CD14-positive monocyte (primary cell): Measurements from ENCODE around the gene CST11. TPM values are rescaled to one million over a fixed set of nuclear protein-coding genes. Genes with fewer than 3 reads are reported as not detected.

ENCODE experiments used
- DNase-seq, 3 donors: peaks; one replicate each; pipeline ENCODE4 v3.0.0-alpha.2; 2011 to 2022
- H2AFZ ChIP-seq: 2 replicates; pipeline ENCODE4 v1.6.0; 2012; ENCODE audit warnings: mild to moderate bottlenecking, low read depth, low read length, inconsistent platforms; ENCODE audit not compliant: insufficient read depth, poor library complexity, severe bottlenecking
- H3K27ac ChIP-seq, 2 donors: 1 replicate in 1 of 2; 2 replicates in 1 of 2; pipeline ENCODE4 v1.5.1; 2012 to 2013; ENCODE audit warnings: low read length in 2 of 2, control low read depth in 1 of 2, inconsistent platforms in 1 of 2, low read depth in 1 of 2, mild to moderate bottlenecking in 1 of 2
- H3K27me3 ChIP-seq, 2 donors: one replicate each; pipeline versions ENCODE4 v1.6.0 to v1.6.1; 2011 to 2013; ENCODE audit warnings: low read length in 2 of 2; ENCODE audit not compliant: control insufficient read depth in 2 of 2, insufficient read depth in 2 of 2
- H3K36me3 ChIP-seq, 2 donors: replicated peaks in 1 of 2; 1 replicate in 1 of 2; 2 replicates in 1 of 2; pipeline versions ENCODE4 v1.5.1 to v1.6.1; 2012 to 2013; ENCODE audit warnings: low read length in 2 of 2, control low read depth in 1 of 2, inconsistent platforms in 1 of 2, mild to moderate bottlenecking in 1 of 2; ENCODE audit not compliant: insufficient read depth in 2 of 2, control insufficient read depth in 1 of 2
- H3K4me1 ChIP-seq, 2 donors: 1 replicate in 1 of 2; 2 replicates in 1 of 2; pipeline versions ENCODE4 v1.5.1 to v1.6.1; 2012 to 2013; ENCODE audit warnings: low read length in 2 of 2, control low read depth in 1 of 2, inconsistent platforms in 1 of 2, mild to moderate bottlenecking in 1 of 2, moderate library complexity in 1 of 2; ENCODE audit not compliant: insufficient read depth in 2 of 2, control insufficient read depth in 1 of 2
- H3K4me2 ChIP-seq: replicated peaks from 2 replicates; pipeline ENCODE3; 2012; ENCODE audit warnings: low read length, moderate library complexity, mild to moderate bottlenecking; ENCODE audit not compliant: poor library complexity, severe bottlenecking; ENCODE audit errors: extremely low read depth
- H3K4me3 ChIP-seq, 3 experiments: fragments of 200-600 bp in 1 of 3; sonication (generic) in 1 of 3; replicated peaks in 1 of 3; 1 replicate in 2 of 3; 2 replicates in 1 of 3; pipeline ENCODE4 v1.5.1; 2011 to 2013; ENCODE audit warnings: low read length in 3 of 3, mild to moderate bottlenecking in 3 of 3, control low read depth in 2 of 3, low read depth in 2 of 3, inconsistent platforms in 1 of 3, moderate library complexity in 1 of 3
- H3K79me2 ChIP-seq: 2 replicates; pipeline ENCODE4 v1.6.0; 2012; ENCODE audit warnings: mild to moderate bottlenecking, control low read depth, inconsistent platforms, low read length, moderate library complexity; ENCODE audit not compliant: insufficient read depth
- H3K9ac ChIP-seq: 2 replicates; pipeline ENCODE4 v1.6.0; 2017; ENCODE audit warnings: low read length, mild to moderate bottlenecking; ENCODE audit not compliant: insufficient read depth, poor library complexity, severe bottlenecking
- H3K9me3 ChIP-seq, 2 donors: replicated peaks in 1 of 2; 1 replicate in 1 of 2; 2 replicates in 1 of 2; pipeline versions ENCODE4 v1.5.1 to v1.6.1; 2012 to 2013; ENCODE audit warnings: low read length in 2 of 2, control low read depth in 1 of 2; ENCODE audit not compliant: control insufficient read depth in 1 of 2, insufficient read depth in 1 of 2
- H4K20me1 ChIP-seq: 2 replicates; pipeline ENCODE4 v1.6.0; 2012; ENCODE audit warnings: mild to moderate bottlenecking, low read length, control low read depth, moderate library complexity; ENCODE audit not compliant: insufficient read depth
- H3K27ac Mint-ChIP-seq, 7 donors: one replicate each; pipeline ENCODE4 v1.8.0; 2020; ENCODE audit warnings: mild to moderate bottlenecking in 7 of 7, mixed read lengths in 7 of 7, moderate library complexity in 6 of 7, inconsistent platforms in 2 of 7
- H3K27me3 Mint-ChIP-seq, 3 donors: one replicate each; pipeline ENCODE4 v1.8.0; 2021 to 2022; ENCODE audit warnings: low read depth in 3 of 3, mild to moderate bottlenecking in 3 of 3, mixed read lengths in 3 of 3, moderate library complexity in 3 of 3, inconsistent platforms in 1 of 3
- H3K36me3 Mint-ChIP-seq, 2 donors: one replicate each; pipeline ENCODE4 v1.8.0; 2020; ENCODE audit warnings: mixed read lengths in 2 of 2, inconsistent platforms in 1 of 2, mild to moderate bottlenecking in 1 of 2
- H3K4me1 Mint-ChIP-seq: one replicate; pipeline ENCODE4 v1.8.0; 2020; ENCODE audit warnings: mild to moderate bottlenecking, mixed read lengths
- H3K4me3 Mint-ChIP-seq, 2 donors: one replicate each; pipeline ENCODE4 v1.8.0; 2020; ENCODE audit warnings: mild to moderate bottlenecking in 2 of 2, mixed read lengths in 2 of 2, moderate library complexity in 1 of 2
- H3K9me3 Mint-ChIP-seq, 7 donors: one replicate each; pipeline ENCODE4 v1.8.0; 2020 to 2022; ENCODE audit warnings: mixed read lengths in 7 of 7, mild to moderate bottlenecking in 6 of 7, moderate library complexity in 6 of 7, inconsistent platforms in 2 of 7
- WGBS: methylation state at CpG from one replicate; pipeline ENCODE4 v1.1.5; 2013; ENCODE audit warnings: missing lambda C conversion rate; ENCODE audit not compliant: insufficient coverage; 5-methylcytosine and 5-hydroxymethylcytosine counted together
- intact Hi-C, 2 donors: fragments of 100-400 bp; cut with micrococcal nuclease; formaldehyde crosslinking; loops; one replicate each; pipeline versions ENCODE4 v1.15.0 to v1.15.1; 2023
- polyA plus RNA-seq, 3 donors: library from polyadenylated mRNA; depleted of rRNA in 1 of 3; unstranded in 2 of 3; stranded (reverse) in 1 of 3; fragments of 300-500 nt in 2 of 3; fragments of >200 nt in 1 of 3; fragmentation: Illumina TruSeq in 2 of 3; gene quantifications; 1 replicate in 2 of 3; 2 replicates in 1 of 3; pipeline ENCODE4 v1.2.3, GENCODE V29; 2012 to 2021
- TF ChIP-seq, protein P1 (sequence below): fragments of 200-600 bp; IDR thresholded peaks from one replicate; pipeline ENCODE4 v1.8.0; 2022; ENCODE audit warnings: antibody characterized with exemption, mild to moderate bottlenecking

The CST11 gene
- polyA plus RNA-seq, 3 donors: not detected

DNA sequence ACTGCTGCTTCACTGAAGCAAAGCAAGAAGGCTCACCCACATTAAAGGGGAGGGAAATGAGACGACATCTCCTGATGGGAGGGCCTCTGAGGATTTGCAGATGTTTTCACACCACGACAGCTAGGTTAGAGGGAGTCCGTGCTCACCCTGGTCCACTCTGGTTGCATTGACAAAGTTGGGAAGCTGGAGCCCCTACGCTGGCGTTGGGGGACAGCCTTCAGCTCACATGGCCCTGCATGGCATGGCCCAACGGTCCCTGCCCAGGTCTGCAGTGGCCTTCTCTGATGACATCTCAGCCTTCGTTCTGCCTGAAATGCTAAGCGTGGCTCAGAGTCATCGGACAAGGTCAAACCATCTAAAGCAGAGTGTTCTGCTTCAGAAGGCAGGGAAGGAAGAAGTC lies 27.5 kb downstream of the CST11 start:
- intact Hi-C loops: no loop called here
- TF ChIP-seq, protein P1, sequence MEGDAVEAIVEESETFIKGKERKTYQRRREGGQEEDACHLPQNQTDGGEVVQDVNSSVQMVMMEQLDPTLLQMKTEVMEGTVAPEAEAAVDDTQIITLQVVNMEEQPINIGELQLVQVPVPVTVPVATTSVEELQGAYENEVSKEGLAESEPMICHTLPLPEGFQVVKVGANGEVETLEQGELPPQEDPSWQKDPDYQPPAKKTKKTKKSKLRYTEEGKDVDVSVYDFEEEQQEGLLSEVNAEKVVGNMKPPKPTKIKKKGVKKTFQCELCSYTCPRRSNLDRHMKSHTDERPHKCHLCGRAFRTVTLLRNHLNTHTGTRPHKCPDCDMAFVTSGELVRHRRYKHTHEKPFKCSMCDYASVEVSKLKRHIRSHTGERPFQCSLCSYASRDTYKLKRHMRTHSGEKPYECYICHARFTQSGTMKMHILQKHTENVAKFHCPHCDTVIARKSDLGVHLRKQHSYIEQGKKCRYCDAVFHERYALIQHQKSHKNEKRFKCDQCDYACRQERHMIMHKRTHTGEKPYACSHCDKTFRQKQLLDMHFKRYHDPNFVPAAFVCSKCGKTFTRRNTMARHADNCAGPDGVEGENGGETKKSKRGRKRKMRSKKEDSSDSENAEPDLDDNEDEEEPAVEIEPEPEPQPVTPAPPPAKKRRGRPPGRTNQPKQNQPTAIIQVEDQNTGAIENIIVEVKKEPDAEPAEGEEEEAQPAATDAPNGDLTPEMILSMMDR: no peak
- Histone ChIP-seq H3K36me3 (no peaks in the 10 kb centered on the region), H2AFZ (no peak overlapping the region), H3K27ac (no peak overlapping the region), H3K79me2 (peaks cover 11% of the 10 kb centered on the region), H3K4me2 (no peak overlapping the region), H3K9ac (no peak overlapping the region), H3K9me3 (no peaks in the 10 kb centered on the region), H3K4me1 (peaks cover 5% of the 10 kb centered on the region in 2 donors), H4K20me1 (no peaks in the 10 kb centered on the region), H3K27me3 (no peaks in the 10 kb centered on the region), H3K4me3 (no peak overlapping the region)
- H3K27ac Mint-ChIP-seq: no peak overlapping the region
- H3K9me3 Mint-ChIP-seq: peaks cover 0 to 2% (median 0%) of the 10 kb centered on the region in 7 donors
- peaks cover 5% of the 10 kb centered on the region for H3K4me1 Mint-ChIP-seq
- WGBS: 92% methylated on average over 9 of the region's 9 CpGs
- no peak for DNase-seq
- no peak overlapping the region for H3K4me3 Mint-ChIP-seq
- H3K36me3 Mint-ChIP-seq: no peaks in the 10 kb centered on the region
- no peaks in the 10 kb centered on the region for H3K27me3 Mint-ChIP-seq

DNA sequence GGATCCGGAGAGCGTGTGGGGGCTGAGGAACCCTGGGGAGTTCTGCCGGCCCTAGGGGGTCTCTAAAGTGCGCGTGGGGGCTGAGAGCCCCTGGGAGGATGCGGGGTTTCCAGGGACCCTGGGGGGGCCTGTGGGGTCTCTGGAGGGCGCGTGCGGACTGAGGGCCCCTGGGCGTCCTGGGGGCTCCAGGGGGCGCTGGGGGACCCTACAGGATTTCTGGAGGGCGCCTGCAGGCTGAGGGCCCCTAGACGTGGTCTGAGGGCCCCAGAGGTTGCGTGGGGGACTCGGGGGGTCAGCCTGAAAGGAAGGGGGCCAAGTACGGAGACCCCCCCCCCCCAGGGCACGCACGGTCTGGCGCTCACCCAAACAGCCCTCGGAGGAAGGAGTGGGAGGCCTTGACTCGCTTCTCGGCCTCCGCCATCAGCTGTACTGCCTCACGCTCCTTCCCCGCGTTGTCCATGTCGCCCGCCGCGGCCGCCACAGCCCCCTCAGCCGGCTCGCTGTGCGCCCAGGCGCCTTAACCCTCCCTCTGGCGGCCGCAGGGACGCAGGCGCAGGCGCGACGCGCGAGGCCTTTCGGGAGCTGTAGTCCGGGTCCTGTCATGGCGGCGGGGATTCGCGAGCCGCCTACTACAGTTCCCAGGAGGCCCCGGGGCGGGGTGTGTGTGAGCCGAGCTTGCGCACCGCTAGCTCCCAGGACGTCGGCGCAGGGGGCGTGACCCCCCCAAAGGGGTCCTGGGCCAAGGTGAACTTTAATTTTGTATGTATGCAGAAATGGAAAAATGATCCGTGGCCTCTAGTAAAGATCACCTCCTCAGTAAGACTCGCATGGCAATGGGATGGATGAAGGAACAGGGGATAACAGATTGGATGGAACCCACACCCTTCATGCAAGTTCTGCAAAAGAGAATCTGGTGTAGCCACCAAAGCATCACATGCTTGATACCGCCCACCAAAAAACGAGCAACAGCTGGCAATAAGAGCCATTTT lies 31.4 kb downstream of the CST11 start, which contains the start of gene NAPB:
NAPB (minus strand) TSS at position 546 of the 989 bp plus-strand sequence; CDS start at position 460, 86 bp downstream.
- peaks cover 49% of the 10 kb centered on the region for H3K79me2 ChIP-seq
- TF ChIP-seq, protein P1: peak; percentile 58
- peak within 1 kb of the TSS; percentile 81 to 91 for H3K4me3 Mint-ChIP-seq
- intact Hi-C loops: loop anchor here (5.0 kb wide), 2 partner anchors 59 to 64 kb away; partner anchors contain the start of gene GZF1 (in 1 of the 2)
- DNase-seq: peak; percentile 81 to 90 (median 85)
- peak within 1 kb of the TSS; percentile 87 for H3K9ac ChIP-seq
- WGBS: 0% methylated on average over 45 of the region's 64 CpGs
- peak within 1 kb of the TSS; percentile 75 to 84 for H3K27ac ChIP-seq
- H3K4me1 Mint-ChIP-seq: peaks cover 22% of the 10 kb centered on the region
- no peaks in the 10 kb centered on the region for H3K27me3 Mint-ChIP-seq
- H3K36me3 ChIP-seq: no peaks in the 10 kb centered on the region
- H2AFZ ChIP-seq: peak within 1 kb of the TSS; percentile 82
- no peaks in the 10 kb centered on the region for H3K36me3 Mint-ChIP-seq
- no peaks in the 10 kb centered on the region for H3K9me3 ChIP-seq
- H4K20me1 ChIP-seq: no peaks in the 10 kb centered on the region
- H3K27me3 ChIP-seq: no peaks in the 10 kb centered on the region
- peak within 1 kb of the TSS; percentile 87 to 99 (median 94) for H3K4me3 ChIP-seq
- peaks cover 0 to 2% (median 0%) of the 10 kb centered on the region in 7 donors for H3K9me3 Mint-ChIP-seq
- peak within 1 kb of the TSS; percentile 93 for H3K4me2 ChIP-seq
- H3K4me1 ChIP-seq: peaks cover 12% of the 10 kb centered on the region in 2 donors
- peak within 1 kb of the TSS; percentile 62 to 93 (median 86) for H3K27ac Mint-ChIP-seq
